IPS DF 6.9 (cell line): ENCODE results near the gene PYY.
"Not testable (repeated sequence)": the region's sequence is repeated elsewhere in the genome, so short reads cannot be mapped to it uniquely, and the experiment has no call there.

Experiments
- DNase-seq: peaks from one replicate; pipeline ENCODE4 v3.0.0-alpha.2; 2013; ENCODE audit warnings: low read depth, low spot score
- H3K27ac ChIP-seq: one replicate; pipeline ENCODE4 v1.5.1; 2013; ENCODE audit warnings: low read length, control low read depth
- H3K27me3 ChIP-seq: 2 replicates; pipeline ENCODE4 v1.6.1; 2013; ENCODE audit warnings: mild to moderate bottlenecking, low read length; ENCODE audit not compliant: control insufficient read depth, insufficient read depth
- H3K36me3 ChIP-seq: 2 replicates; pipeline ENCODE4 v1.6.1; 2013; ENCODE audit warnings: low read length; ENCODE audit not compliant: control insufficient read depth, insufficient read depth
- H3K4me1 ChIP-seq: 2 replicates; pipeline ENCODE4 v1.6.1; 2013; ENCODE audit warnings: low read length; ENCODE audit not compliant: control insufficient read depth, insufficient read depth
- H3K4me3 ChIP-seq: 2 replicates; pipeline ENCODE4 v1.5.1; 2013; ENCODE audit warnings: mild to moderate bottlenecking, low read length
- H3K9me3 ChIP-seq: 2 replicates; pipeline ENCODE4 v1.6.1; 2013; ENCODE audit warnings: low read length, inconsistent platforms; ENCODE audit not compliant: control insufficient read depth, insufficient read depth
- WGBS: extraction: QIAGEN DNeasy Blood & Tissue Kit; methylation state at CpG from one replicate; pipeline ENCODE4 v1.1.7; 2013; ENCODE audit warnings: mixed read lengths, missing lambda C conversion rate; ENCODE audit not compliant: insufficient read length, insufficient coverage; 5-methylcytosine and 5-hydroxymethylcytosine counted together

PYY gene

GRCh38 chr17:43979671-43980070 lies 25.9 kb upstream of the PYY start:
- no CpG with 5 or more reads among the region's 4 CpGs for WGBS
- Histone ChIP-seq H3K27ac (no peak overlapping the region), H3K9me3 (no peaks in the 10 kb centered on the region), H3K36me3 (no peaks in the 10 kb centered on the region), H3K4me3 (no peak overlapping the region), H3K4me1 (no peaks in the 10 kb centered on the region), H3K27me3 (no peaks in the 10 kb centered on the region; the same call in 1 of the 2 replicates)
- no peak for DNase-seq

GRCh38 chr17:43979011-43979410 lies 25.3 kb upstream of the PYY start:
- no peaks in the 10 kb centered on the region for H3K36me3 ChIP-seq
- no peak for DNase-seq
- no peaks in the 10 kb centered on the region for H3K4me1 ChIP-seq
- no peak overlapping the region for H3K4me3 ChIP-seq
- no peaks in the 10 kb centered on the region; the same call in 1 of the 2 replicates for H3K27me3 ChIP-seq
- no peaks in the 10 kb centered on the region for H3K9me3 ChIP-seq
- no peak overlapping the region for H3K27ac ChIP-seq
- whole genome bisulfite sequencing: no CpG with 5 or more reads among the region's 7 CpGs

- no CpG with 5 or more reads among the region's 2 CpGs for WGBS
- Histone ChIP-seq H3K36me3 (no peaks in the 10 kb centered on the region), H3K27me3 (no peaks in the 10 kb centered on the region; the same call in 1 of the 2 replicates), H3K4me1 (no peaks in the 10 kb centered on the region), H3K27ac (no peak overlapping the region), H3K9me3 (no peaks in the 10 kb centered on the region), H3K4me3 (no peak overlapping the region)
- no peak for DNase-seq
Measured at GRCh38 chr17:43978078-43978477, 24.3 kb upstream of the PYY start.

- no peaks in the 10 kb centered on the region for H3K4me1 ChIP-seq
- 100% methylated on average over 1 of the region's 9 CpGs for WGBS
- H3K27me3 ChIP-seq: no peaks in the 10 kb centered on the region
- H3K4me3 ChIP-seq: no peak overlapping the region
- no peaks in the 10 kb centered on the region for H3K36me3 ChIP-seq
- no peak for DNase-seq
- H3K27ac ChIP-seq: no peak overlapping the region
- no peaks in the 10 kb centered on the region for H3K9me3 ChIP-seq
Measured at GRCh38 chr17:43976963-43977837, 23.5 kb upstream of the PYY start.

GRCh38 chr17:43975898-43976297 lies 22.2 kb upstream of the PYY start:
- no peak for DNase-seq
- no peaks in the 10 kb centered on the region for H3K4me1 ChIP-seq
- no peaks in the 10 kb centered on the region for H3K27me3 ChIP-seq
- H3K4me3 ChIP-seq: no peak overlapping the region
- no peaks in the 10 kb centered on the region for H3K36me3 ChIP-seq
- no CpG with 5 or more reads among the region's 27 CpGs for WGBS
- H3K27ac ChIP-seq: no peak overlapping the region
- H3K9me3 ChIP-seq: no peaks in the 10 kb centered on the region

- whole genome bisulfite sequencing: no CpG with 5 or more reads among the region's 14 CpGs
- Histone ChIP-seq H3K36me3 (no peaks in the 10 kb centered on the region), H3K4me3 (no peak overlapping the region), H3K27ac (no peak overlapping the region), H3K9me3 (no peaks in the 10 kb centered on the region), H3K4me1 (no peaks in the 10 kb centered on the region), H3K27me3 (no peaks in the 10 kb centered on the region)
- no peak for DNase-seq
Measured at GRCh38 chr17:43974382-43975266, 20.9 kb upstream of the PYY start.

- H3K27ac ChIP-seq, H3K4me3 ChIP-seq, H3K4me1 ChIP-seq, DNase-seq, H3K36me3 ChIP-seq, H3K27me3 ChIP-seq, H3K9me3 ChIP-seq: not testable (repeated sequence)
- no CpG with 5 or more reads among the region's 22 CpGs for WGBS
Measured at GRCh38 chr17:43972444-43973212, 18.9 kb upstream of the PYY start.

- not testable (repeated sequence) for H3K36me3 ChIP-seq, H3K27me3 ChIP-seq, H3K4me1 ChIP-seq, DNase-seq, H3K9me3 ChIP-seq, H3K27ac ChIP-seq, H3K4me3 ChIP-seq
- no CpG with 5 or more reads among the region's 2 CpGs for WGBS
Measured at GRCh38 chr17:43971436-43971835, 17.7 kb upstream of the PYY start.

GRCh38 chr17:43970366-43970765 lies 16.6 kb upstream of the PYY start:
- Histone ChIP-seq H3K36me3 (no peaks in the 10 kb centered on the region), H3K27ac (no peak overlapping the region), H3K4me3 (no peak overlapping the region), H3K4me1 (no peaks in the 10 kb centered on the region), H3K27me3 (no peaks in the 10 kb centered on the region), H3K9me3 (no peaks in the 10 kb centered on the region)
- no CpG with 5 or more reads among the region's 4 CpGs for WGBS
- no peak for DNase-seq

- H3K4me3 ChIP-seq: no peak overlapping the region
- H3K9me3 ChIP-seq: no peaks in the 10 kb centered on the region
- WGBS: no CpG with 5 or more reads among the region's 9 CpGs
Measured at GRCh38 chr17:43967251-43967875, 13.6 kb upstream of the PYY start.

More at GRCh38 chr17:43967251-43967875, 13.6 kb upstream of the PYY start:
- Histone ChIP-seq H3K27me3 (no peaks in the 10 kb centered on the region), H3K36me3 (no peaks in the 10 kb centered on the region), H3K27ac (no peak overlapping the region), H3K4me1 (no peaks in the 10 kb centered on the region)
- DNase-seq: no peak
